ENCODE results near the gene FPR1. TPM values are rescaled to one million over a fixed set of nuclear protein-coding genes. Genes with fewer than 3 reads are reported as not detected.

The FPR1 gene
- total RNA-seq, 2 donors from 2014 or later: 0.77 to 5.6 TPM

DNA sequence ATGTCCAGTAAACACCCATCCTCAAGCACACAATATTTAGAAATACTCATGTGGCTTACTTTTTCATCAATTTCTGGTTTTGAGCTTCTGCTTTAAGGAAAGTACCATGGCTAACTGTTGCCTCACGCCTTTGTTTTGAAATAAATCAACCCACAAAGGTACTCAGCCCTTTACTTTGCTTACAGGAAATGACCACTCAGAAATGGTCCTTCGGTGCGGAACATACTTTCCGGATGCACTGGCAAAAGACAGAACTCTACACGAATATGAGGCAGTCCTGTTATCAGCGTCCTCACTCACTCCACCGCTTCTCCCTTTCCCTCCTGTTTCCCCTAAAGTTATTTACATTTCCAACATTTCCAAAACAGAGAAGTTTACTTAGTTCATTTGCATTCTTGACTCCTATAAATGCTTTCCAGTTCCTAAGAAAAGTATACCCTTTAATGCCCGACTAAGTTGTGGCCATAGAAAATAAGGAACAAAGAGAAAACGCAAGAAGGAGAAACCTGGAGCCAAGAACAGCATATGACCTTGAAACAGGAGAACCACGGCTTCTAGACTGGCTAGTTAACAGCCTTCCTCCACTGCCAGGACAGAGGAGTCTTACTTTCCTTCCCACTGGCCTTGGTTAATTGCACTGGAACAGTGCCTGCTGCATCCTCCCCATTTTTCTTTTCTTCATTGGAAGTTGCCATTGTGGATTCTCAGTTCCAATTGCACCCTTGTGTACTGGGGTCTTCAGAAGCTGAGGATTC lies 19.9 kb upstream of the FPR1 start:
- Histone ChIP-seq H3K27me3 (replicated peaks; ENCODE audit: insufficient read depth) (no peaks in the 10 kb centered on the region), H3K27ac (no peak overlapping the region), H3K9me3 (no peaks in the 10 kb centered on the region), H3K4me3 (no peak overlapping the region), H3K36me3 (no peaks in the 10 kb centered on the region), H3K4me1 (replicated peaks) (no peaks in the 10 kb centered on the region)
- no peak for DNase-seq (ENCODE audit: low spot score)
- 48% methylated on average over 10 of the region's 10 CpGs for WGBS
- TF ChIP-seq POLR2AphosphoS5 (IDR thresholded peaks at IDR 0.05) (no peak), POLR2A (IDR thresholded peaks at IDR 0.05) (no peak)
- TF ChIP-seq, protein P1, sequence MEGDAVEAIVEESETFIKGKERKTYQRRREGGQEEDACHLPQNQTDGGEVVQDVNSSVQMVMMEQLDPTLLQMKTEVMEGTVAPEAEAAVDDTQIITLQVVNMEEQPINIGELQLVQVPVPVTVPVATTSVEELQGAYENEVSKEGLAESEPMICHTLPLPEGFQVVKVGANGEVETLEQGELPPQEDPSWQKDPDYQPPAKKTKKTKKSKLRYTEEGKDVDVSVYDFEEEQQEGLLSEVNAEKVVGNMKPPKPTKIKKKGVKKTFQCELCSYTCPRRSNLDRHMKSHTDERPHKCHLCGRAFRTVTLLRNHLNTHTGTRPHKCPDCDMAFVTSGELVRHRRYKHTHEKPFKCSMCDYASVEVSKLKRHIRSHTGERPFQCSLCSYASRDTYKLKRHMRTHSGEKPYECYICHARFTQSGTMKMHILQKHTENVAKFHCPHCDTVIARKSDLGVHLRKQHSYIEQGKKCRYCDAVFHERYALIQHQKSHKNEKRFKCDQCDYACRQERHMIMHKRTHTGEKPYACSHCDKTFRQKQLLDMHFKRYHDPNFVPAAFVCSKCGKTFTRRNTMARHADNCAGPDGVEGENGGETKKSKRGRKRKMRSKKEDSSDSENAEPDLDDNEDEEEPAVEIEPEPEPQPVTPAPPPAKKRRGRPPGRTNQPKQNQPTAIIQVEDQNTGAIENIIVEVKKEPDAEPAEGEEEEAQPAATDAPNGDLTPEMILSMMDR (IDR thresholded peaks at IDR 0.05): no peak
- intact Hi-C loops (cut with DNase I): loop anchor here (10.0 kb wide), 2 partner anchors 107 to 297 kb away; partner anchors contain the start of gene CEACAM18

DNA sequence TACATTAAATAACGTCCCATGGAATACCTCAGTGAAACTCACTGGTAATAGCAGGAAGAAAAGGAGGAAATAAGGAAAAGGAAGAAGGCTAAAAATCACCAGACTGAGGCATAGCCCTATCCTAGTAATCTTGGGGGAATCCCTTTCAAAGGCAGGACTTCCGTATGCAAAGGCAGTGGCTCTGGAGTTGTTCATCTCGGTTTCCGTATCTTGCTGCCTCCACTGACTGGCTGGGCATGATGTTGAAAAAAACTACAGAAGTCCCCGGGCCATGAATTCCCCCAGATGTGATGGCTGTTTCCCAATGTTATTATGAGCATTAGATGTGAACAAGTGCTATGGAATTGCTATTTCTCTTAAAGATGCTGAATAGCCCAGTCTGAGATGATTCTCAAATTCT lies 14.8 kb upstream of the FPR1 start:
- TF ChIP-seq POLR2AphosphoS5 (IDR thresholded peaks at IDR 0.05): no peak
- no peak for TF ChIP-seq POLR2A (IDR thresholded peaks at IDR 0.05)
- TF ChIP-seq, protein P1 (IDR thresholded peaks at IDR 0.05): no peak
- Histone ChIP-seq H3K27ac (no peak overlapping the region), H3K4me1 (replicated peaks) (no peaks in the 10 kb centered on the region), H3K36me3 (no peaks in the 10 kb centered on the region), H3K4me3 (no peak overlapping the region), H3K27me3 (replicated peaks; ENCODE audit: insufficient read depth) (no peaks in the 10 kb centered on the region), H3K9me3 (no peaks in the 10 kb centered on the region)
- DNase-seq (ENCODE audit: low spot score): no peak
- WGBS: 67% methylated on average over 5 of the region's 5 CpGs
- intact Hi-C loops (cut with DNase I): no loop called here

DNA sequence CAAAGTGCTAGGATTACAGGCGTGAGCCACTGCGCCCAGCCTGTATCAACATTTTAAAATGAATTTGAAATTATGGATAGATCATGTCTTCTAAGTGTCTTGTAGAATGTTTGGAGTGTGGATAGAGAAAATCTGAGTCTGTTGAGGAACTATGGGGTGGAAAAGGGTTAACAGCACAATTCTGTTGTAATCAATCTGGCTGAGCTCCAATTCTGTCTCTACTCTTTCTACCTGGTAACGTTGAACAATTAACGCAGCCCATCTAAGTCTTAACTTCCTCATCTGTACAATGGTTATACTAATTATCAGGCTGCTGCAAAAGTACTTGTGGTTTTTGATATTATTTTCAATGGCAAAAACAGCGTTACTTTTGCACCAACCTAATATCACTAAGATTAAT lies 13.4 kb upstream of the FPR1 start:
- DNase-seq (ENCODE audit: low spot score): no peak
- H3K4me1 ChIP-seq (replicated peaks): no peaks in the 10 kb centered on the region
- H3K27ac ChIP-seq: no peak overlapping the region
- no peaks in the 10 kb centered on the region for H3K36me3 ChIP-seq
- WGBS: 51% methylated on average over 5 of the region's 5 CpGs
- no peaks in the 10 kb centered on the region for H3K27me3 ChIP-seq (replicated peaks; ENCODE audit: insufficient read depth)
- intact Hi-C loops (cut with DNase I): no loop called here
- H3K9me3 ChIP-seq: no peaks in the 10 kb centered on the region
- H3K4me3 ChIP-seq: no peak overlapping the region
- TF ChIP-seq POLR2AphosphoS5 (IDR thresholded peaks at IDR 0.05): no peak

DNA sequence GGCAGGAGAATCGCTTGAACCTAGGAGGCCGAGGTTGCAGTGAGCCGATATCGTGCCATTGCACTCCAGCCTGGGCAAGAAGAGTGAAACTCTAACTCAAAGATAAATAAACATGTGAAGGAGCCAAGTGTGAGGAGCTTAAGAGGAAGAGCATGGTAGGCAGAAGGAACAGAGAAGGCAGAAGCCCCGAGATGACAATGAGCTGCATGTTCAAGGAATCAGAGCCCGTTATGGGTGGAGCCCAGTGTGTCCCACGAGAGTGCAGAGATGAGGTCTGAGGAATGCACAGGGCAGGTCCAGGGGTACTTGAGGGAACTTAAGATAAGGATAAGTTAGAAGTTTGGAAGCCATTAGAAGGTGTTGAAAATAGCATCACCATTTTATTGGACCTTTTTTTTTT lies 10.0 kb upstream of the FPR1 start:
- WGBS: 87% methylated on average over 7 of the region's 7 CpGs
- no peak overlapping the region for H3K4me3 ChIP-seq
- intact Hi-C loops (cut with DNase I): no loop called here
- no peak for TF ChIP-seq POLR2AphosphoS5 (IDR thresholded peaks at IDR 0.05)
- TF ChIP-seq, protein P1 (IDR thresholded peaks at IDR 0.05): no peak
- no peak for TF ChIP-seq POLR2A (IDR thresholded peaks at IDR 0.05)
- no peaks in the 10 kb centered on the region for H3K36me3 ChIP-seq
- DNase-seq (ENCODE audit: low spot score): no peak
- no peaks in the 10 kb centered on the region for H3K27me3 ChIP-seq (replicated peaks; ENCODE audit: insufficient read depth)
- H3K9me3 ChIP-seq: no peaks in the 10 kb centered on the region
- H3K27ac ChIP-seq: no peak overlapping the region
- no peaks in the 10 kb centered on the region for H3K4me1 ChIP-seq (replicated peaks)

DNA sequence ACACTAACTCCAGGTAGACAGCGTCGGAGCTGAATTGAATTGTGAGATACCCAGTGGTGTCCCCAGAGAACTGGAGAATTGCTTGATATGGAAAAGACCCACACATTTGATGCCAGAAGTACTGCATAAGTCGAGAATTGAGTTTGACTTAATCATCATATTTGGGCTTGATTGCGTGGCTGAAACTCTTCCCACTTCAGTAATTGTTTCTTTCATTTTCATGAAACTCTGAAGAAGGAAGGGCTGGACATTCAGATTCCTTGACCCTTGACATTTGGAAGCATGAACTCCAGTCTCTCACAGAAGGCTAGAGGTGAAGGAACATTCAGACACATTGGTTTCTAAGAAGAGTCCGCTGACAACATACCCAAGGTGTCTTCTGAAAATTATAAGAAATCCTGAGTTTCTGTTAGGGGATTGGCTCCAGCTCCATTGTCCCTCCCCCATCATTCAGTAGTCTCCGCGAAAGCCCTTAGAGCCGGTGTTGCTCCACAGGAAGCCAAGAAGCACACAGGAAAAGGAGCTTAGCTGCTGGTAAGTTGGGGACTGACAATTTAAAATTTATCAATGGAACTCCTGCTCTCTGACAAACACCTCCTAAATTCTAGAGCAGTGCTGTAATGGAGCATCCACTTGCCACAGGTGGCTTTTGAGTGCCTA lies 9.1 kb upstream of the FPR1 start, which contains the start of gene FPR2:
TSS of gene FPR2 (plus strand) at position 484 of the 660 bp plus-strand sequence. CDS start 7,479 bp downstream, outside the sequence.
- no peak for DNase-seq (ENCODE audit: low spot score)

More for the DNA sequence above, 9.1 kb upstream of the FPR1 start, which contains the start of gene FPR2:
- WGBS: 65% methylated on average over 8 of the region's 8 CpGs
- no peaks in the 10 kb centered on the region for H3K4me1 ChIP-seq (replicated peaks)
- no peaks in the 10 kb centered on the region for H3K27me3 ChIP-seq (replicated peaks; ENCODE audit: insufficient read depth)
- H3K36me3 ChIP-seq: no peaks in the 10 kb centered on the region
- no peaks in the 10 kb centered on the region for H3K9me3 ChIP-seq
- TF ChIP-seq POLR2A (IDR thresholded peaks at IDR 0.05): no peak
- no peak for TF ChIP-seq POLR2AphosphoS5 (IDR thresholded peaks at IDR 0.05)
- TF ChIP-seq, protein P1 (IDR thresholded peaks at IDR 0.05): no peak
- no peak within 1 kb of the TSS for H3K4me3 ChIP-seq
- intact Hi-C loops (cut with DNase I): no loop called here
- no peak within 1 kb of the TSS for H3K27ac ChIP-seq
